ENCODE data around the gene NSD1. TPM values are rescaled to one million over a fixed set of nuclear protein-coding genes. Genes with fewer than 3 reads are reported as not detected.

The NSD1 gene
- total and polyA plus RNA-seq, 2 donors (not counting 1 experiment from before 2014, with no cell fraction given), result 19.3 to 52.8 TPM

- Histone ChIP-seq H3K4me2 (ENCODE audit: extremely low read depth, insufficient read depth, low read length) (no peak overlapping the region), H3K79me2 (ENCODE audit: control insufficient read depth, insufficient read depth, low read length) (no peaks in the 10 kb centered on the region), H3K9me3 (ENCODE audit: control insufficient read depth, insufficient read depth, low read depth, low read length) (no peaks in the 10 kb centered on the region), H3K27ac (ENCODE audit: insufficient read depth, low read length) (no peak overlapping the region), H3K27me3 (ENCODE audit: control insufficient read depth, insufficient read depth, low read length) (no peaks in the 10 kb centered on the region), H3K4me1 (ENCODE audit: control insufficient read depth, extremely low read depth, insufficient read depth, low read length) (peaks cover 6% of the 10 kb centered on the region), H2AFZ (ENCODE audit: low read length) (no peak overlapping the region), H3K36me3 (ENCODE audit: control insufficient read depth, insufficient read depth, low read length) (peaks cover 10% of the 10 kb centered on the region), H4K20me1 (ENCODE audit: control insufficient read depth, extremely low read depth, insufficient read depth, low read length) (no peaks in the 10 kb centered on the region), H3K9ac (ENCODE audit: insufficient read depth, low read length) (no peak overlapping the region), H3K4me3 (replicated peaks in 1 of 4; ENCODE audit: control extremely low read depth in 1 of 4, insufficient read depth in 1 of 4, low read depth in 3 of 4, low read length in 4 of 4) (no peak overlapping the region)
- TF ChIP-seq CTCF (conservative IDR thresholded peaks at IDR 0.05 in 1 of 2, IDR thresholded peaks at IDR 0.05 in 1 of 2; ENCODE audit: low read depth in 1 of 2, low read length in 2 of 2), result no peak
- TF ChIP-seq EZH2 (IDR thresholded peaks at IDR 0.05; ENCODE audit: low read length, missing control alignments), result no peak
- DNase-seq (ENCODE audit: low read depth in 2 of 2), result no peak
Observed at GRCh38 chr5:177271113-177271512, 137.5 kb downstream of the NSD1 start.

DNA sequence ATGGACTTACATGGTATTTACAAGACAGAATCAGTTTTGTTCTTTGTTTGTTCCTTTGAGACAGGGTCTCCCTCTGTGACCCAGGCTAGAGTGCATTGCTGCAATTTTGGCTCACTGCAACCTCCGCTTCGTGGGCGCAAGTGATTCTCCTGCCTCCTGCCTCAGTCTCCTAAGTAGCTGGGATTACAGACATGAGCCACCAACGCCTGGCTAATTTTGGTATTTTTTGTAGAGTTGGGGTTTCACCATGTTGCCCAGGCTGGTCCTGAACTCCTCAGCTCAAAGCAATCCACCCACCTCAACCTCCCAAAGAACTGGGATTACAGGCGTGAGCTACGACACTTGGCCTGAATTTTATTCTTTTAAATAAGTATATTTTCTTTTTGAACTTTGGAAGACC lies 142.3 kb downstream of the NSD1 start:
- peaks cover 6% of the 10 kb centered on the region for H3K36me3 ChIP-seq (ENCODE audit: control insufficient read depth, insufficient read depth, low read length)
- no peak overlapping the region for H2AFZ ChIP-seq (ENCODE audit: low read length)
- DNase-seq (ENCODE audit: low read depth in 2 of 2), result no peak
- peaks cover 4% of the 10 kb centered on the region for H3K4me1 ChIP-seq (ENCODE audit: control insufficient read depth, extremely low read depth, insufficient read depth, low read length)
- H3K4me2 ChIP-seq (ENCODE audit: extremely low read depth, insufficient read depth, low read length), result no peak overlapping the region
- no peak overlapping the region for H3K9ac ChIP-seq (ENCODE audit: insufficient read depth, low read length)
- H3K9me3 ChIP-seq (ENCODE audit: control insufficient read depth, insufficient read depth, low read depth, low read length), result no peaks in the 10 kb centered on the region
- TF ChIP-seq CTCF (conservative IDR thresholded peaks at IDR 0.05 in 1 of 2, IDR thresholded peaks at IDR 0.05 in 1 of 2; ENCODE audit: low read depth in 1 of 2, low read length in 2 of 2), result no peak
- TF ChIP-seq EZH2 (IDR thresholded peaks at IDR 0.05; ENCODE audit: low read length, missing control alignments), result no peak
- no peak overlapping the region for H3K27ac ChIP-seq (ENCODE audit: insufficient read depth, low read length)
- no peaks in the 10 kb centered on the region for H3K27me3 ChIP-seq (ENCODE audit: control insufficient read depth, insufficient read depth, low read length)
- no peak overlapping the region for H3K4me3 ChIP-seq (replicated peaks in 1 of 4; ENCODE audit: control extremely low read depth in 1 of 4, insufficient read depth in 1 of 4, low read depth in 3 of 4, low read length in 4 of 4)
- H3K79me2 ChIP-seq (ENCODE audit: control insufficient read depth, insufficient read depth, low read length), result no peaks in the 10 kb centered on the region
- no peaks in the 10 kb centered on the region for H4K20me1 ChIP-seq (ENCODE audit: control insufficient read depth, extremely low read depth, insufficient read depth, low read length)

DNA sequence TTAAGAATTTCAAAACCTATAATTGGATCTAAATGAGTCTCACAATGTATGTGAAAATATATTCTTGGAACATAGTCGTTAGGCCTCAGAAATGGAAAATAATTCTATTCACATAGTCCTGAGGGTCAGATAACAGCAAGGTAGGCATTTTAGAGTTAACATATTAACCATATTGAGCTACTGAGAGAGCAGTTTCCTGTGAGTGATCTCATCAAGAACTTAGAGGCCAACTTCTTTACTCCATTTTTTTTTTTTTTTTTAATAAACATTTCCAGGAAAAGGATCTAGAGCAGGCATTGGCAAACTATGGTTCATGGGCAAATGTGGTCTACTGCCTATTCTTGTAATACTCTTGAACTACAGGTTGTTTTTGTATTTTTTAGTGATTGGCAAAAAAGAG lies 143.3 kb downstream of the NSD1 start:
- Histone ChIP-seq H4K20me1 (ENCODE audit: control insufficient read depth, extremely low read depth, insufficient read depth, low read length) (no peaks in the 10 kb centered on the region), H3K36me3 (ENCODE audit: control insufficient read depth, insufficient read depth, low read length) (peaks cover 6% of the 10 kb centered on the region), H3K27ac (ENCODE audit: insufficient read depth, low read length) (no peak overlapping the region), H3K79me2 (ENCODE audit: control insufficient read depth, insufficient read depth, low read length) (no peaks in the 10 kb centered on the region), H3K4me3 (replicated peaks in 1 of 4; ENCODE audit: control extremely low read depth in 1 of 4, insufficient read depth in 1 of 4, low read depth in 3 of 4, low read length in 4 of 4) (no peak overlapping the region), H3K4me2 (ENCODE audit: extremely low read depth, insufficient read depth, low read length) (no peak overlapping the region), H3K27me3 (ENCODE audit: control insufficient read depth, insufficient read depth, low read length) (no peaks in the 10 kb centered on the region), H2AFZ (ENCODE audit: low read length) (no peak overlapping the region), H3K9me3 (ENCODE audit: control insufficient read depth, insufficient read depth, low read depth, low read length) (no peaks in the 10 kb centered on the region), H3K4me1 (ENCODE audit: control insufficient read depth, extremely low read depth, insufficient read depth, low read length) (no peaks in the 10 kb centered on the region), H3K9ac (ENCODE audit: insufficient read depth, low read length) (no peak overlapping the region)
- no peak for DNase-seq (ENCODE audit: low read depth in 2 of 2)
- TF ChIP-seq CTCF (conservative IDR thresholded peaks at IDR 0.05 in 1 of 2, IDR thresholded peaks at IDR 0.05 in 1 of 2; ENCODE audit: low read depth in 1 of 2, low read length in 2 of 2) (no peak), EZH2 (IDR thresholded peaks at IDR 0.05; ENCODE audit: low read length, missing control alignments) (no peak)

All from fibroblast of lung (primary cell).